ENCODE data around the gene AFG3L2. TPM values are rescaled to one million over a fixed set of nuclear protein-coding genes. Genes with fewer than 3 reads are reported as not detected.

Gene AFG3L2
- total RNA-seq, 4 donors from 2014 or later: 53.0 to 62.8 (median 57.9) TPM

GRCh38 chr18:12371590-12371989 is 5.4 kb downstream of the AFG3L2 start:
- DNase-seq (ENCODE audit: low spot score in 2 of 2): no peak
- TF ChIP-seq POLR2A (IDR thresholded peaks at IDR 0.05): no peak
- TF ChIP-seq CTCF (IDR thresholded peaks at IDR 0.05): no peak
- no peak for TF ChIP-seq EP300 (IDR thresholded peaks at IDR 0.05)
- TF ChIP-seq POLR2AphosphoS5 (IDR thresholded peaks at IDR 0.05): no peak
- WGBS: 81% methylated on average over 2 of the region's 2 CpGs
- no peak overlapping the region for H3K4me3 ChIP-seq
- H3K27ac ChIP-seq: no peak overlapping the region
- H3K36me3 ChIP-seq: peaks cover 30% of the 10 kb centered on the region
- no peaks in the 10 kb centered on the region for H3K9me3 ChIP-seq
- H3K27me3 ChIP-seq: no peaks in the 10 kb centered on the region
- H3K4me1 ChIP-seq: peaks cover 40% of the 10 kb centered on the region

GRCh38 chr18:12369211-12369610 is 7.8 kb downstream of the AFG3L2 start:
- DNase-seq (ENCODE audit: low spot score in 2 of 2): no peak
- no peaks in the 10 kb centered on the region for H3K9me3 ChIP-seq
- no peak overlapping the region for H3K4me3 ChIP-seq
- peaks cover 21% of the 10 kb centered on the region for H3K4me1 ChIP-seq
- H3K27ac ChIP-seq: no peak overlapping the region
- WGBS: 86% methylated on average over 7 of the region's 7 CpGs
- peaks cover 52% of the 10 kb centered on the region for H3K36me3 ChIP-seq
- TF ChIP-seq POLR2A (IDR thresholded peaks at IDR 0.05) (no peak), POLR2AphosphoS5 (IDR thresholded peaks at IDR 0.05) (no peak), CTCF (IDR thresholded peaks at IDR 0.05) (no peak), EP300 (IDR thresholded peaks at IDR 0.05) (no peak)
- no peaks in the 10 kb centered on the region for H3K27me3 ChIP-seq

DNA sequence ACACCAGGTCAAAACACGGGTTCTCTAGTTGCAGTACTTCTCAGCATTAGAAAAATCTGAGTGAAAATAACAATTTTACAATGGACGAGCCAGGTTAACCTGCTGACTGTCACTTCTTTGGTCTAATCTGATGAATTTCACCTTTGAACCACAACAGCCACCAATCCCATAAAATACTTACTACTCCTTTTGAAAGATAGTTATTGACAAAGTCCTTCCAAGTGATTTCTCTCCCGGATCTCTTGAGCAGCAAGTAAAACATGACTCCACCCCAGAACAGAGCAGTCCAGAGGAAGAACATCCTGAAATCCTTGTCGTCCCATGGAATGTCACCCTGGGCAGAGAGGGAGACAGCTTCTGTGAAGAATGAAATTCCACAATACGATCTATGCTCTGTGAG is 10.2 kb downstream of the AFG3L2 start:
- Histone ChIP-seq H3K9me3 (no peaks in the 10 kb centered on the region), H3K4me1 (no peaks in the 10 kb centered on the region), H3K4me3 (no peak overlapping the region), H3K27me3 (no peaks in the 10 kb centered on the region), H3K27ac (no peak overlapping the region), H3K36me3 (peaks cover 75% of the 10 kb centered on the region)
- no peak for DNase-seq (ENCODE audit: low spot score in 2 of 2)
- 87% methylated on average over 5 of the region's 5 CpGs for WGBS
- TF ChIP-seq EP300 (IDR thresholded peaks at IDR 0.05): no peak
- no peak for TF ChIP-seq POLR2A (IDR thresholded peaks at IDR 0.05)
- TF ChIP-seq CTCF (IDR thresholded peaks at IDR 0.05): no peak
- no peak for TF ChIP-seq POLR2AphosphoS5 (IDR thresholded peaks at IDR 0.05)

DNA sequence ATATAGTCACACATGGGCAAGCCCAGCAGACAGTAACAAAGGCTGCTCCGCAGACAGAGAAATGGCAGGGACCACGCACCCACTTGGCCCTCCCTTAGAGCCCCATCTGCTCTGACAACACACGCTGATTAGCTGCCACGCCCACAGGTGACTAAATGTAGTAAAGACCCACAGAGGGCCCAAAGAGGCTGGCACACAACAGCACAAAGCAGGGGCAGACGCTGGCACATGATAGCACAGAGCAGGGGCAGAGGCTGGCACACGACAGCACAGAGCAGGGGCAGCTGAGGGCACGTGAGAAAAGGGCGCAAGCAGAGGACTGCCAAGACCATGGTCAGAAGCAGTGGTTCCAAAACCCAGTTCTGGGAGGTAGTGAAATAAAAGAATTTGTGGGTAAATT is 10.6 kb downstream of the AFG3L2 start:
- TF ChIP-seq POLR2AphosphoS5 (IDR thresholded peaks at IDR 0.05) (no peak), EP300 (IDR thresholded peaks at IDR 0.05) (no peak), CTCF (IDR thresholded peaks at IDR 0.05) (no peak), POLR2A (IDR thresholded peaks at IDR 0.05) (no peak)
- no peaks in the 10 kb centered on the region for H3K27me3 ChIP-seq
- no peak for DNase-seq (ENCODE audit: low spot score in 2 of 2)
- no peak overlapping the region for H3K27ac ChIP-seq
- H3K36me3 ChIP-seq: peaks cover 79% of the 10 kb centered on the region
- no peaks in the 10 kb centered on the region for H3K9me3 ChIP-seq
- 93% methylated on average over 8 of the region's 8 CpGs for WGBS
- H3K4me1 ChIP-seq: no peaks in the 10 kb centered on the region
- H3K4me3 ChIP-seq: no peak overlapping the region

DNA sequence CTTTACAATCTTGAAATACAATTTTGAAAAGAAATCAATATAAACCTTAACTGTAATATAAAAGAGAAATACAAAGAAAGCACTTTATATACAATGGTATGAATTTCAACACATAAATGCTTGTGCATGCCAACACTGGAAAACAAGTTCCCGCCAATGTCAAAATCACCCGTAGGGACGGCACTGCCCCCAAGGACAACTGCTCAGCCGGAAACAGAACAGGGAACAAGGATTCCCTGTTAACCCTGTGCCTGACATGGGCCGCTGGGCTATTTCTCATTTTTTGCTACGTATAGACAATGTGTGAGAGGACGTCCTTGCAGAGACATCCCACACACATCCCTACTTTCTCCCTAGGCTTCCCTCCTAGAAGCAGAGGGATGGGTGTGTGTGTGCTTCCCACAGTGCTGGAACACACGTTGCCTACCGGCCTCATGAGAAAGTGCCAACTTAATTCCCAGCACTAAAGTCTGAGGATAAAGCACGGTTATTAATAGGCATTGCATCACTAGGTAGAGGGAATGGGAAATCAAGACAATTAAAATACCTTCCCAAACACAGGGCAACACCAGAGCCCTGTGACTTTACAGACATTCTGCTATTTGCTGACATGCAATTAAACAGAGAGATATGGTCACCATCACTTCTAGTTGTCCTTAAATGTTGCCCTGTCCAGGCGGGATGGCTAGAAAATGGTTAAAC is 14.4 kb downstream of the AFG3L2 start:
- no peak overlapping the region for H3K27ac ChIP-seq
- DNase-seq (ENCODE audit: low spot score in 2 of 2): no peak
- H3K4me3 ChIP-seq: no peak overlapping the region
- no peaks in the 10 kb centered on the region for H3K9me3 ChIP-seq
- H3K36me3 ChIP-seq: peaks cover 96% of the 10 kb centered on the region
- no peaks in the 10 kb centered on the region for H3K27me3 ChIP-seq
- TF ChIP-seq CTCF (IDR thresholded peaks at IDR 0.05) (no peak), EP300 (IDR thresholded peaks at IDR 0.05) (no peak)
- WGBS: 80% methylated on average over 11 of the region's 11 CpGs
- H3K4me1 ChIP-seq: no peaks in the 10 kb centered on the region
